Right kidney (tissue), 9 donors: Measurements from ENCODE around the gene CLRN1.
"Not testable (repeated sequence)": the region's sequence is repeated elsewhere in the genome, so short reads cannot be mapped to it uniquely, and the experiment has no call there.

Source experiments
- DNase-seq: peaks from one replicate; pipeline ENCODE4 v3.0.0-alpha.2; 2016
- long read RNA-seq, 8 donors: transcript quantifications; one replicate each; lab custom pipeline, GENCODE V29; 2026

Gene CLRN1, protein sequence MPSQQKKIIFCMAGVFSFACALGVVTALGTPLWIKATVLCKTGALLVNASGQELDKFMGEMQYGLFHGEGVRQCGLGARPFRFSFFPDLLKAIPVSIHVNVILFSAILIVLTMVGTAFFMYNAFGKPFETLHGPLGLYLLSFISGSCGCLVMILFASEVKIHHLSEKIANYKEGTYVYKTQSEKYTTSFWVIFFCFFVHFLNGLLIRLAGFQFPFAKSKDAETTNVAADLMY
- long read RNA-seq, donor 1, result 0 reads
- long read RNA-seq, donor 2, result 0 reads
- long read RNA-seq, donor 3, result 0 reads
- long read RNA-seq, donor 4, result 0 reads
- long read RNA-seq, donor 5, result 0 reads
- long read RNA-seq, donor 6, result 0 reads
- long read RNA-seq, donor 7, result 0 reads
- long read RNA-seq, donor 8, result 0 reads

DNA sequence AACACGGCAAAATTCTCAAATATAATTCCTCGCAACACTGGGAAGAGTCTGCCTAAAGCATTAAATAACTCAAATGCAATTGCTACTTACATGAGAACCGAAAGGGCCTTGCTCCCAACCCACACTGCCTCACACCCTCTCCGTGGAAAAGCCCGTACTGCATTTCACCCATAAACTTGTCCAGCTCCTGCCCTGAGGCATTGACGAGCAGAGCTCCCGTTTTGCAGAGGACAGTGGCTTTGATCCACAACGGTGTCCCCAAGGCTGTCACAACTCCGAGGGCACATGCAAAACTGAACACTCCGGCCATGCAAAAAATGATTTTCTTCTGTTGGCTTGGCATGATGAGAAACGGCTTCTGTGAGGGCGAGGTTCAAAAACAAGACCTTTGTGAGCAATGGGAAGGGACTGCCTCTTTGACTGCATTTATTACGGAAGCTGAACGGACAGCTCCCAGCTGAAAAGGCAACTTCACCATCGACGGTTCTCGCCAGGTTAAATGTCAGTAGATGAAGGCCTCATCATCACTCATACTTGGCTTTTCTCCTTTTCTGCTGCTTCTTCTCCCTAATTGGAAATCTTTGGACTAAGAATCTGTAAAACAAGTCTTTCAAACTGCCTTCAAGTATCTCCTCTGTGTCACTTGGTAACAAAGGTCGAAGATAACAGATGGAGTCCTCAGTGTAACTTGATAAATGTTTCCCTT, at the start of gene CLRN1:
Gene CLRN1, minus strand, starts transcription at position 362 of the 706 bp plus-strand sequence. Its CDS starts 19 bp downstream, at position 343.
- DNase-seq, result peak; percentile 21

DNA sequence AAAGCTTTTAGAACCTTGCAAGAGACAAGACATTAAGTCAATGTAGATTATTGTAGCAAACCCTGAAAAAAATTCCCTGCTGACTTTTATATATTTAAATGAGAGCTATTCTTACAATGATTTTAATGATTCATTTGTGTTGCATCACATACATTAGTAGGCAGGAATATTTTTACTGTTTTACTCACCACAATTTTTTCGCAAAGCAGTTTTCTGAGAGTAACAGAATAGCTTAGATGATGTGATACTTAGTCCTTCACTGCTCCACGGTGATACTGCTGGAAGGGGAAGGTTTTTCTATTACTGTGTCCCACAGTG, 43.9 kb upstream of the CLRN1 start:
- DNase-seq, result no peak

- DNase-seq, result no peak
Observed at GRCh38 chr3:151015767-151016477, 43.4 kb upstream of the CLRN1 start.

DNA sequence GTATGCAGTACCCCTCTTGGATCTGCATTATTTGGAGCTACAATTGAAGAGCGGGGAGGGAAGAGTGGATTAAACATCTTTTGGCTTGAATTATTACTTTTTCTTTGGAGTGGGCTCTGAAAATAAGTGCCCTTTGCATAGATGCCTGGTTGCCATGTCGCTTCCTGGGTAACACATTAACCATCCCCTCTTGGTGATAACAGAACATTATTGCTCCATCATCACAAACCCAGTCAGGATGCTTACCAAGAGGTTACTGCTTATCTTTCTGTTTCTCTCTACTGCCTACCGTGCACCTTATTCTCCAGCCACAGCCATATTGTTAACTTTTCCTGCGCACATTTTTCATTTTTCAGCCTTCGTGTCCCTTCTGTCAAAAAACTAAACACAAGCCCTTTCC, 42.7 kb upstream of the CLRN1 start:
- no peak for DNase-seq

DNA sequence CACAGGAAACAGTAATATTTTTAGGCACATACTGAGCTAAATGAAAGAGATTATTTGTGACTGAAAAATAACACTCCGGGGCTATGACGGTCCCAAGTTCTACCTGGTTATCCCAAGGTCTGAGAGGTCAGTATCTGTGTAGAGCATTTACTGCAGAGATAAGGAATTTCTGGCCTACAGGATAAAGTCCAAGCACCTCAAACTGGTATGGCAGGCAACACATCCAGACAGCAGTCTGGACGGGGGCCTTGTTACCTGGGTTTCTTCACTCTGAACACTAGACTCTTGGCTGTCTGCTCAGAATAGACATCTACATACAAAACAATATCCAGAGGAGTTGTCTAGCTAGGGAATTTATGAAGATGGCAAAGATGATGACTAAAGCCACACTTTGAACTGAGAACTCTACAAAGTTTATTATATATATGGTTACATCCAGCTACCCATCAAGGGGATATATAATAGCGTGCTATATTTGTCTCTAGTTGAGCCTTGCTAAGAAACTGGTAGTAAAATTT, 42.0 kb upstream of the CLRN1 start:
- no peak for DNase-seq

DNA sequence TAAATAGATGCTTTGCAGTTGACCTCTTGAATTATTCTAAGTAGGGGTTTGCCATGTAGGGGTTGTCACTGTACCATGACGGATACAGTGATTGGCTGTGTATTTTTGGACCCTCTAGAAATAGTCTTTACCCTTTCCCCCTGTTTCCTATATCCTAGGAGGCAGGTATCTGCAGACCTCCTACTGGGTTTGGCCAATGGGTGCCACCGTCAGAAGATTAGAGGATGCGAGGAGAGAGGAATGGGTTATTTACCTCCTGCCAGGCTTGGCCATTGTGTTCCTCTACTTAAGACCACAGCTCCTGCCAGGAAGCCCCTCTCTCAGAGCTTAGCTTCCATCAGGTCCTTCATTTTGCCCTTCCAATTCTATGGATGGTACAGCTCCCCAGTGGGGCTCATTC, 40.2 kb upstream of the CLRN1 start:
- DNase-seq, result no peak

- no peak for DNase-seq
Observed at GRCh38 chr3:151011427-151011826, 38.9 kb upstream of the CLRN1 start.

- DNase-seq, result no peak
Observed at GRCh38 chr3:151009981-151010380, 37.5 kb upstream of the CLRN1 start.

- no peak for DNase-seq
Observed at GRCh38 chr3:151009430-151009829, 36.9 kb upstream of the CLRN1 start.

DNA sequence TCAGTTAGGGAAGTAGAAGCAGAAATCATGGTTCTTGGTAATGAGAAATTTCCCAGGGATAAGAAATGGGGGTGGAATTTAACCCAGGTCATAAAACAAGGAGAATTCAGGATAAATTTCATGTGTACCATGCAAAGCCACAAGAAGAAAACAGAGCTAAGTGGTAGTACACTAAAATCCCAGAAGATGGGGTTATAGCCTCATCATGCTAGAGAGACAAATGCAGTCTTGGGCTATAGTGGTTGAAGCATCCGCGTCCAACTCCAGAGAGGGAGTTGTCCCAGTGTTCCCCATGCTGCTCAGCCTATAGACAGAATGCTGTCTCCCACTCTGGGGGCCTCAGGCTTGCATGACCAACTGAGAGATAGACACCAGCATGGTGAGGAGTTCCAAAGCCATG, 36.2 kb upstream of the CLRN1 start:
- DNase-seq, result no peak

DNA sequence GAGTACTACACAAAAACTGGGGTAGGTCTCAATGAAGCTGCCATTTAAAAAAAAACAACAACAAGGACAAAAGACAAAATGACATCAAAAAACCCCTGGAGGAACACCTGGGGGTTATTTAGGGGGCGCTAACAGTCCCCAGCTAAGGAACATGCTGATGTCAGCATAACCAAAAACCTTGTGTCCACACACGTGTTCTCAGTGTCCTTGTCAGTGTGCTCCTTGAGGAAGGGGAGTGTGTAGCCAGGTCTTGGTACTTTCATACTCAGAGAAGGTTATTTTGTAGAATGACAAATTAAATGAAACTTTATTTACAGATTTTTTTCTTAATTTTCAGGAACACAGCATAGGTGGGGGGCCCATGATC, 31.2 kb upstream of the CLRN1 start:
- no peak for DNase-seq

DNA sequence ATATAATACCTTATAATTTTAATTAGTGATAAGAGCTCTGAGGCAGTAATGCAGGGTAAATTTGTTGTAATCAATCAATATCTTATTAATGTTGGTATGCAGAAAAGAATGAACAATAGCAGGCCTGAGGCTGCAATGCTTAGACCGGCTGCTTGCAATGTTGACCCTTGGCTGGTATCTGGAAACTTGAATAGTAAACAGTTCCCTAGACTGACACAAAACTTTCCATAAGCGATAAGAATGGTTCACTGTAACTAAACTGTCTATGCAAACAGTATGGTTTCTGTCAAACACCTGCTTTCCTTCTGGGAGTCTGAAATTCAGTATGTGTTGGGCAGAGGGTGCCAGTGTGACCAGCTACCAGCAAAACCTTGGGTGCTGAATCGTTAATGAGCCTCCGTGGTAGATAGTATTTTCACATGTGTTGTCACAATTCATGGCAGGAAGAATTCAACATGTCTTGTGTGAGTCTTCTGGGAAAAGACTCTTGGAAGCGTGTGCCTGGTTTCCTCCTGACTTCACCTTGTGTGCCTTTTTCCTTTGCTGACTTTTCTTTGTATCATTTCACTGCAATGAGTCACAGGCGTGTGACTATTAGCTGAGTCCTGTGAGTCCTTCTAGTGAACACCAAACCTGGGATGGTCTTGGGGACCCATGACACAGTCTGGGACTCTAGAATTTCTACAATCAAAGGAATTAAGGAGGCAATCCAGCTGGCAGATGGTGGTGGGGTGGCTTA, 30.7 kb upstream of the CLRN1 start:
- no peak for DNase-seq

- no peak for DNase-seq
Observed at GRCh38 chr3:151002003-151002981, 29.8 kb upstream of the CLRN1 start.

DNA sequence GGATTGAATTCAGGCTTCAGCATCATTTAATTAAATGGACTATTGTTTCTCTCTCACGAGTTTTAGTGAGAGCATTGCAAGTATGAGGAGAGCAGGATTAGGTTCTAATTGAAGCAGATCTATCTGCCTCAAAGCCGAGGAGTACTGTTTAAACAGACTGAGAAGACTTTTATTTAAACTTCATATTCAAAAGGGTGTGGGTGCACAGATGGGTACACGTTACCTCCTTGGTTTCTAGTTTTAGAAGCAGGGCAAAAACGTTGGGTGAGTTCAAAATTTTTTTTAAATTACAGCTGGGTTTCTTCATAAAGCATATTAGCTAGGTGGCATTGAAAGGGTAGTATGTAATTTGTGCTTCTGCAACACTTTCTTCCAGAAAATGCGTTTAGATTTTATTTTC, 26.5 kb upstream of the CLRN1 start:
- DNase-seq, result no peak

- no peak for DNase-seq
Observed at GRCh38 chr3:150996731-150997130, 24.2 kb upstream of the CLRN1 start.

DNA sequence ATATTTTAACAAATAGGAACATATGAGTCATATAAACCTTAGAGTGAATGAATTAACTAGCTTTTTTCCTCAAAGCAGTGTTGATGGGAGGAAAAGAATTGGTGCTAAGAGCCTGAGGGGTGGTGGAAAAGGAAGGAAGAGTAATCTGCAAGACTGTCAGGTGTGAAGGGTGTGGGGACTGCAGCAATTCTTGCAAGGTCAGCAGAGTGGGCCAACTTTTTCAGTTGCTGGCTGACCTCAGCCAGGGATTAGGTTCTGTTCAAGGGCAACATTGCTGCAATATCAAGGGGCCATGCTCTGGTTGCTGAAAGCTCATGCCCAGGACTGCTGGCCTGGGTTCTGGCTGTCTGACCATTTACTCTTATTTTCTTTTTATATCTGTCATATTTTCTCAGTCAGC, 23.0 kb upstream of the CLRN1 start:
- no peak for DNase-seq

DNA sequence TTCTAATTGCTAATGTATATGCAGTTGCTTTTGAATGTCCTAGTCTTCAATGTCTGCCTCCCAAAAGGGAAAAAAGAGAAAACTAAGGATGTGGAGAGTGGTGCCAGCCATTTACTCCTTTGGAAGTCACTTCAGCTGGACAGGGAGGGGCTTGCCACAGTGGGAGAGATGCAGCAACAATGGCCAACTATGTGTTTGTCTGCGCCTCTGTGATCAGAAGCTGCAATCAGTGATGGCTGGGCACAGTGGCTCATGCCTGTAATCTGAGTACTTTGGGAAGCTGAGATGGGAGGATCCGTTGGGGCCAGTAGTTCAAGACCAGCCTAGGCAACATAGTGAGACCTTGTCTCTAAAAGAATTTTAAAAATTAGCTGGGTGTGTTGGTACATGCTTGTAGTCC, 16.7 kb upstream of the CLRN1 start:
- DNase-seq, result no peak

DNA sequence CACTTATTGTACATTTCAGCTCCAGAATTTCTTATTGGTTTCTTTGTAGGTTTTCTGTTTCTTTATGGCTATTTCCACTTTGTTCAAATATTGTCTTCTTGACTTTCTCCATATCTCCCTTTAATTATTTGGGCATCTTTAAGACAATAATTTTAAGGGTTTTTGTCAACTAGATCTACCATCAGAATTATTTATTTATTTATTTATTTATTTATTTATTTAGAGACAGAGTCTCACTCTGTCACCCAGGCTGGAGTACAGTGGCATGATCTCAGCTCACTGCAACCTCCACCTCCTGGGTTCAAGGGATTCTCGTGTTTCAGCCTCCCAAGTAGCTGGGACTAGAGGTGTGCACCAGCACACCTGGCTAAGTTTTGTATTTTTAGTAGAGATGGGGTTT, 15.9 kb upstream of the CLRN1 start:
- DNase-seq, result not testable (repeated sequence)

DNA sequence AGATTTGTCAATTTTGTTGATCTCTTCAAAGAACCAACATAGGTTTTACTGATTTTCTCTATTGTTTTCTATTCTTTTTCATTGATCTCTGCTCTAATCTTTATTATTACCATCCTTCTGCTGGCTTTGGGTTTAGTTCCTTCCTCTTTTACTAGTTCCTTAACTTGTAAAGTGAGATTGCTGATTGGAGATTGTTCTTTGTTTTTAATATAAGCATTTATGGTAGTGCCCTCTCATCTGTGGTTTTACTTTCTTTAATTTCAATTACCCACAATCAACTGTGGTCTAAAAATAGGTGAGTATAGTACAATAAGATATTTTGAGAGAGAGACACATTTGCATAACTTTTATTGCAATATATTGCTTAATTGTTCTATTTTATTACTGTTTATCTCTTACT, 13.2 kb upstream of the CLRN1 start:
- no peak for DNase-seq

DNA sequence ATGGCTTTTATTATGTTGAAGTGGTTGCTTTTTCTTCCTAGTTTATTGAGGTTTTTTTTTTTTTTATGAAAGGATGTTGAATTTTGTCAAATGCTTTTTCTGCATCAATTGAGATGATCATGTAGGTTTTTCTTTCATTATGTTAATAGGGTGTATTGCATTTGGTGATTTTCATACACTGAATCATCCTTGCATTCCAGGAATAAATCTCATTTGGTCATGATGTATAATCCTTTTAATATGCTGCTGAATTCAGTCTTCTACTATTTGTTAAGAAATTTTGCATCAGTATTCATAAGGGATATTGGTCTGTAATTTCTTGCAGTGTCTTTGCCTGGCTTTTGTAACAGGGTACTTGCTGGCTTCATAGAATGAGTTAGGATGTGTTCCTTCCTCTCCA, 11.5 kb upstream of the CLRN1 start:
- no peak for DNase-seq

DNA sequence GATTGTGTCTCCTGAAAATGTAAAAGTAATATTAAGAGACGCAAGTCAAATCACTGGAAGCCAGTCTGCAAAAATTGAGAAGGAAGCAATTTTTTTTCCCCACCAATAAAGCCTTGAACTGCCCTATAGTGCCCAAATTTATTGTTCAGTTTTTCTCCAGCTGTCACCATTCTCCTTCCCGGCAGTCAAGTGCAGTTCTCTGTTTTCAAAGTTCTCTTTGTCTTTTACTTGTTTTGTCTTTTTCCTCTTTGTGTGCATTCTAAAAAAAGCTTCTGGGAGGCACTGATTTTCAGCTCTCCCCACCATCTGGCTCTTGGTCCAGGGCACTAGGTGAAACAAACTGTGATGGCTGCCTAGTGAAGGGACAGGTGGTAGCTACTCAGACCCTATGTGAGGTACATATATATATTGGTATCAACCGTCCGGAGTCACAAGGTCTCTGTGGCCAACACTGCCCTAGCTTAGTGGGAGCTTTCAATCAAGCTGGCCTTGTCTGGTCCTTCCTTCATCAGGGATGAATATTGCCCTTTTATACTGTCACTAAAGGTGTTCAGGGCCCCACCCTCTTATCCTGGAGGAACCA, 6.1 kb upstream of the CLRN1 start:
- DNase-seq, result no peak
